HEK293 (cell line): ENCODE results near the gene AP2A1.

Source experiments
- BCL6B ChIP-seq: fragments of 450-650 bp; formaldehyde crosslinking; IDR thresholded peaks from 2 replicates; pipeline ENCODE4 v1.5.1; 2017; ENCODE audit warnings: missing biosample characterization, missing genetic modification characterization
- FEZF1 ChIP-seq: fragments of 450-650 bp; formaldehyde crosslinking; IDR thresholded peaks from 2 replicates; pipeline ENCODE4 v1.5.1; 2016; ENCODE audit warnings: missing biosample characterization, missing genetic modification characterization
- HOXA7 ChIP-seq: sonication (generic); formaldehyde crosslinking; IDR thresholded peaks from 2 replicates; pipeline ENCODE4 v1.8.1; 2022; ENCODE audit warnings: missing genetic modification reagents, borderline replicate concordance
- KLF17 ChIP-seq: fragments of 450-650 bp; formaldehyde crosslinking; IDR thresholded peaks from 2 replicates; pipeline ENCODE4 v1.5.1; 2016; ENCODE audit warnings: missing biosample characterization, missing genetic modification characterization
- MZF1 ChIP-seq: fragments of 450-650 bp; formaldehyde crosslinking; IDR thresholded peaks from 2 replicates; pipeline ENCODE4 v1.5.1; 2017; ENCODE audit warnings: missing biosample characterization, missing genetic modification characterization, borderline replicate concordance
- PRDM4 ChIP-seq: fragments of 450-650 bp; formaldehyde crosslinking; IDR thresholded peaks from 2 replicates; pipeline ENCODE4 v1.5.1; 2017; ENCODE audit warnings: missing biosample characterization, missing genetic modification characterization
- SALL2 ChIP-seq: fragments of 450-650 bp; formaldehyde crosslinking; IDR thresholded peaks from 2 replicates; pipeline ENCODE4 v1.5.0; 2017; ENCODE audit warnings: missing biosample characterization, mild to moderate bottlenecking, missing genetic modification characterization, borderline replicate concordance
- SCRT1 ChIP-seq: fragments of 450-650 bp; formaldehyde crosslinking; IDR thresholded peaks from 2 replicates; pipeline ENCODE4 v1.5.1; 2016; ENCODE audit warnings: missing biosample characterization, missing genetic modification characterization, borderline replicate concordance
- SCRT2 ChIP-seq: fragments of 450-650 bp; formaldehyde crosslinking; IDR thresholded peaks from 2 replicates; pipeline ENCODE4 v1.5.1; 2016; ENCODE audit warnings: missing biosample characterization, missing genetic modification characterization
- SP7 ChIP-seq: fragments of 450-650 bp; formaldehyde crosslinking; IDR thresholded peaks from 2 replicates; pipeline ENCODE4 v1.5.1; 2016; ENCODE audit warnings: missing biosample characterization, missing genetic modification characterization
- ZBTB10 ChIP-seq: fragments of 450-650 bp; formaldehyde crosslinking; IDR thresholded peaks from 2 replicates; pipeline ENCODE4 v1.5.1; 2016; ENCODE audit warnings: missing biosample characterization, missing genetic modification characterization
- ZFP3 ChIP-seq: fragments of 450-650 bp; formaldehyde crosslinking; IDR thresholded peaks from 2 replicates; pipeline ENCODE4 v1.5.1; 2016; ENCODE audit warnings: low read depth, missing biosample characterization, missing genetic modification characterization
- ZFP69B ChIP-seq: fragments of 450-650 bp; formaldehyde crosslinking; IDR thresholded peaks from 2 replicates; pipeline ENCODE4 v1.5.1; 2016; ENCODE audit warnings: missing biosample characterization, missing genetic modification characterization
- ZNF138 ChIP-seq: fragments of 450-650 bp; formaldehyde crosslinking; IDR thresholded peaks from 2 replicates; pipeline ENCODE4 v1.5.1; 2016; ENCODE audit warnings: missing biosample characterization, missing genetic modification characterization, borderline replicate concordance
- ZNF2 ChIP-seq: fragments of 450-650 bp; formaldehyde crosslinking; IDR thresholded peaks from 2 replicates; pipeline ENCODE4 v1.5.1; 2016; ENCODE audit warnings: missing biosample characterization, missing genetic modification characterization
- ZNF335 ChIP-seq: fragments of 450-650 bp; formaldehyde crosslinking; conservative IDR thresholded peaks from 2 replicates; pipeline ENCODE4 v1.5.1; 2016; ENCODE audit warnings: missing biosample characterization, missing genetic modification characterization
- ZNF449 ChIP-seq: fragments of 450-650 bp; formaldehyde crosslinking; IDR thresholded peaks from 2 replicates; pipeline ENCODE4 v1.5.1; 2017; ENCODE audit warnings: missing biosample characterization, mild to moderate bottlenecking, missing genetic modification characterization, moderate library complexity
- ZNF514 ChIP-seq: fragments of 450-650 bp; formaldehyde crosslinking; IDR thresholded peaks from 2 replicates; pipeline ENCODE4 v1.5.1; 2016; ENCODE audit warnings: missing biosample characterization, missing genetic modification characterization
- ZNF518A ChIP-seq: fragments of 450-650 bp; formaldehyde crosslinking; conservative IDR thresholded peaks from 2 replicates; pipeline ENCODE4 v1.5.1; 2016; ENCODE audit warnings: low read depth, missing biosample characterization, missing genetic modification characterization
- ZNF621 ChIP-seq: fragments of 450-650 bp; formaldehyde crosslinking; IDR thresholded peaks from 2 replicates; pipeline ENCODE4 v1.5.1; 2017; ENCODE audit warnings: missing biosample characterization, missing genetic modification characterization
- ZNF692 ChIP-seq: fragments of 450-650 bp; formaldehyde crosslinking; IDR thresholded peaks from 2 replicates; pipeline ENCODE4 v1.5.1; 2016; ENCODE audit warnings: missing biosample characterization, missing genetic modification characterization
- ZSCAN16 ChIP-seq: fragments of 450-650 bp; formaldehyde crosslinking; IDR thresholded peaks from 2 replicates; pipeline ENCODE4 v1.5.1; 2016; ENCODE audit warnings: missing biosample characterization, missing genetic modification characterization

Gene AP2A1

GRCh38 chr19:49812997-49813861 is 46.4 kb downstream of the AP2A1 start, which contains the start of gene FUZ (continued):
- TF ChIP-seq PRDM4 (tag by site-specific recombination) (no peak), ZNF138 (tag by site-specific recombination) (0 out of 2 replicates have a peak, but pooled peaks have one; percentile 7), SCRT1 (tag by site-specific recombination) (no peak), SCRT2 (tag by site-specific recombination) (no peak), SALL2 (no peak), ZNF335 (tag by site-specific recombination) (peak; percentile 98), FEZF1 (tag by site-specific recombination) (no peak), ZNF692 (tag by site-specific recombination) (peak; percentile 54), ZFP69B (tag by site-specific recombination) (no peak), ZBTB10 (tag by site-specific recombination) (peak; percentile 89), ZNF514 (no peak), MZF1 (tag by site-specific recombination) (0 out of 2 replicates have a peak, but pooled peaks have one; percentile 22), ZFP3 (tag by site-specific recombination) (no peak), ZNF2 (peak; percentile 72; the same call in 1 of the 2 replicates), KLF17 (no peak), BCL6B (tag by site-specific recombination) (no peak), ZNF449 (tag by site-specific recombination) (no peak; the same call in 1 of the 2 replicates), ZNF621 (tag by site-specific recombination) (no peak), ZNF518A (peak; percentile 52), SP7 (tag by site-specific recombination) (0 out of 2 replicates have a peak, but pooled peaks have one; percentile 43), HOXA7 (CRISPR knock-in tag) (no peak), ZSCAN16 (tag by site-specific recombination) (no peak)
